HG03460 (cell line): ENCODE measurements around the gene FOXL3.

Source experiments
- ATAC-seq: cut with Tn5 transposase; IDR thresholded peaks from one replicate; pipeline ENCODE4 v1.9.1; 2021; ENCODE audit not compliant: unreplicated experiment

Gene FOXL3

DNA sequence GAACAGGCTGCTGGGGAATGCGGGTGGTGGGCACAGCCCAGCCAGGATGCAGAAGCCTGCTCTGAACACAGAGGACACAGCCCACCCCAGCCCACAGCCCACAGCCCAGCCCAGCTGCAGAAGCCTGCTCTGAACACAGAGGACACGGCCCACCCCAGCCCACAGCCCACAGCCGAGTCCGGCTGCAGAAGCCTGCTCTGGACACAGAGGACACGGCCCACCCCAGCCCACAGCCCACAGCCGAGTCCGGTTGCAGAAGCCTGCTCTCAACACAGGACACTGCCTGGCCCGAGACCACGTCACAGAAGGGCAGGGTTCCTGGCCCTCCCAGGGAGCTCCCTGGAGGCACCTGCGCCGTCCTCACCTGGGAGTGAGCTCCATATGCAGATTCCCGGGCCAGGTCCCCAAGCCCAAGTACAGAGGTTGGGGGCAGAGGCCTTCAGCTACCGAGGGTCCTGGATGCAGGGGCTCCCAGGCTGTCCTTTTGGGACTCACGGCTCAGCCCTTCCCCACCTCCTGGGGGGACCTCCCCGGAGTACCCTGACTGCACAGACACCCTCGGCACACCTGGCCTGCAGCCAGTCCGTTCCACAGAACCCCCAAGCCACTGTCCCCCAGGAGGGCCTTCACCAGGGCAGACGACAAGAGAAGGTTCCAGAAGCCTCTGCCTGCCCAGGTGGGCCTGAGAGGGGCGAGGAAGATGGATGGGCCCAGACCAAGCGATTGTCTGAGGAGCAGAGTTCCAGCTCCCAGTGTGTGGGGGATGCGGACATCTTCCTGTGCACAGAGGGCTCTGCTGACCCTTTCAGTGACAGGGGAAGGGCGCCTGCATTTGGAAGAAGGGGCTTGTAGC lies 23.7 kb upstream of the FOXL3 start:
- no peak for ATAC-seq

DNA sequence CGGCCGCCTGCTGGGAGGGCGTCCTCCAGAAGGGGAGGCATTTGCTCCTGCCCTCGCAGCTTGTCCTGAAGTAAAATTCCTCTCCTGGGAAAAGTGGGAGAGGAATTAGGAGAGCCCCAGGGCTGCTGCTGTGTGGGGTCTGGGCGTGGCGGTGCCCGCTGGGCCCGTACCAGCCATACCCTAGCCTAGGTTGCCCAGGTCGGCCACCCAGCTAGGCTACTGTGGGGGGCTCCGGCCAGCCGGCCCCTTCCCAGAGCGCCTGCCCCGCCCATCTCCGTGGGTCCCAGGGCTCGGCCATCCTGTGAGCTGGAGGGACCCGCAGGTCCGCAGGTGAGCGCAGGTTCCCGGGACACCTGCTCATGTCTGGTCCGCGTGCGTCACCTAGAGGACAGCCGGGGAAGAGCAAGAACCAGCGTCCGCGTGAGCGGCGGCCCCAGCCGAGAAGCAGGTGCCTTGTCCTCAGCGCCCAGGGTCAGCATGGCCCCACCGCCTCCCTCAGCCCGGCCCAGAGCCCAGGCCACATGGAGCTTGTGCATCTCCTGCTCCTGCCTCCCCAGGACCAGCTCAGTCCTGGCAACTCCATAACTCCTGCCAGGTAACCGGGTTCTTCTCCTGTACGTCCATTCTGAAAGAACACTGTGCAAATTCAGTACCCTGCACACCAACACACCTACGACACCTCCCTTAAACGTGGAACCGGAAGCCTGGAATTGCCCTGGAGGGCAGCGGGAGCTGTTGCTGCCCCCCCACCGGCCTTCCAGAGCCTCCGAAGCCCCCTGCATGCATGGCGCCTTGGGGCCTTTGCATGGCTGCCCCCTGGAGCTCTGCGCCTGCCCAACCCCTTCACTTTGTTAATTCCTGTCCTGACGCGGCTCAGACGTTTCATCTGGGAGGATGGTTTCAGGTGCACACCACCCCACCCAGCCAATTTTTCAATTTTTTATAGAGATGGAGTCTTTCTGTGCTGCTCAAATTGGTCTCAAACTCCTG lies 22.8 kb upstream of the FOXL3 start:
- no peak for ATAC-seq

DNA sequence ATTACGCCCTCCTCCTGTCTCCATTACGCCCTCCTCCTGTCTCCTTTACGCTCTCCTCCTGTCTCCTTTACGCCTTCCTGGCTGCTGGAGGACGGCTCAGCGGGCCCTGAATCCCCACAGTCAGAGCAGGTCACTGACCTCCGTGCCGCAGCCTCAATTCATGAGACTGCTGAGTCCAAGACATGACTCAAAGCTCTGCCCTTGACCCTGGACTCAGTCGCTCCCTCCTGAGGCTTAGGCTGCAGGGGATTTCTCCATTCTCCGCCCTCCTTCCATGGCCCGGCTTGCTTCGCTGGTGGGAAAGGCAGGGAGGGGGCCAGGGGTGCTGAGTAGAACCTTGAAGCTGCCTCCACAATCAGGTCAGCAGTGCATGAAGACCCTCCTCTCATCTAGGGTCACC lies 21.0 kb upstream of the FOXL3 start:
- no peak for ATAC-seq

DNA sequence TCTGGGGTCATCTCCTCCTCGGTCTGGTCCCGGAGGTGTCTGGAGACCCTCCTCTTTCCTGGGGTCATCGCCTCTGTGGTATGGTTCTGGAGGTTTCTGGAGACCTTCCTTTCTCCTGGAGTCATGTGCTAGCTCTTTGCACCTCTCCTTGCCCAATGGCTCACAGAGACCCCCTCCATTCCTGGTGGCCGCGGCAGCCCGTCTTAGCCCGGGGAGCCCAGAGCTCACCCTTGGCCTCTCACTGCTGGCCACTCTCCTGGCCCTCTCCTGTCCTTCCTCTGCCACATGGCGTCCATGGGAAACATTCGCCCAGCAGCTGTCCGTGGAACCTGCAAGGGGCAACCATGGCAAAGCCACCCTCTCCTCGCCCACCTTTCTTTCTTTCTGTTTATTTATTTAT lies 20.2 kb upstream of the FOXL3 start:
- no peak for ATAC-seq

DNA sequence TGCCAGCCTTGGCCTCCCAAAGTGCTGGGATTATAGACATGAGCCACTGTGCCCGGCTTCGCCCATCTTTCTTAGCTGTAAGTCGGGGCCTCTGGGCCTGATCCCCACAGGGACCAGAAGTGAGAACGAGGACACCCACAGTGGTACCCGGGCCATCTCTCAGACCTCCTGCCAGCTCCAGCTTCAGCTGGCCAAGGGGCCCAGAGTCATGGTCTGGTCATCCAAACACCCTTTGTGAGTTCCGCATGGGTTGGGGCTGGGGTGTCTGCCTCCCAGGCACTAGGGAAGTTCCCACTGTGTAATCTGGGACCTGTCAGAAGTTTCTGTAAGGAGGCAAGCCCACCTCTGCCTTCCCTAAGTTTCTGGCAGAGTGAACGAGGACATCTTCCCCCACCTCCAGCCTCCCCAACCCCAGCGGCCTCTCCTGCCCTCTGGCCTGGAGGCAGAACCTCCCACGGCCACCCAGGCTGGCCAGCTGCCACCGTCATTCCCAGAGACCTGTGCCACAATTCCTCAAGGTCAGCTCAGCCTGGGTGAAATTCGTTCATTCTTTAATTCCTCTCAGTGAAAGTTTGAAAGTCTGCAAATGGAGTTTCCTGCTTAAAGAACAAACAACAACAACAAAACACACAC lies 19.5 kb upstream of the FOXL3 start:
- ATAC-seq = no peak

DNA sequence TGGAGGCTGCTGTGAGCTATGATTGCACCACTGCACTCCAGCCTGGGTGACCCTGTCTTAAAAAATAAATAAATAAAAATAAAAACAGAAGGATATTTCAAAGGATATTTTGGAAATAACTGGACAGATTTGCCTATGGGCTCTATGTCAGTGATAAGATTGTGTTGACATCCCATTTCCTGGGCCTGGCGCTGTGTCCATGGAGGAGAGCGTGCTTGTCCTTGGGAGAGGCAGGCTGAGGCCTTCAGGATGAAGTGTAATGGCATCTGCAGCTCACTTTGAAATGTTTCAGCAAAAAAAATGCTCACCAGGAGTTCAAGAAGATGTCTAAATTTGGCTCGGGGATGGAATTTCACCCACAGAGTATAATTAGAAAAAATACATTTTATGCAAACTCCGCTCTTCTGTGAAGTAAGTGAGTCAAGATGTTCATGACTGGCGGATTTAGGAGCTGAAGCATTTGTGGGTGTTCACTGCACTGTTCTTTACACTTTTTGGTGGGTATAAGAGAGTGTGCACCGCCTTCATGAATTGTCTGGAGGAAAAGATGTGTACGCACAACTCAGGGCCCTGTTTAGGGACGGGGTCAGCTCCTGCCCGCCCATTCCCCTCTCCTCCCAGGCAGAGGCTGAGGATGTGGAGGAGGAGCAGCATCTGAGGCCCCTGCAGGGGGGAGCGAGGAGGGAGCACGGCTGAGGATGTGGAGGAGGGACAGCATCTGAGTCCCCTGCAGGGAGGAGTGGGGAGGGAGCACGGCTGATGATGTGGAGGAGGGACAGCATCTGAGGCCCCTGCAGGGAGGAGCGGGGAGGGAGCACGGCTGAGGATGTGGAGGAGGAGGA lies 18.5 kb upstream of the FOXL3 start:
- ATAC-seq = no peak

DNA sequence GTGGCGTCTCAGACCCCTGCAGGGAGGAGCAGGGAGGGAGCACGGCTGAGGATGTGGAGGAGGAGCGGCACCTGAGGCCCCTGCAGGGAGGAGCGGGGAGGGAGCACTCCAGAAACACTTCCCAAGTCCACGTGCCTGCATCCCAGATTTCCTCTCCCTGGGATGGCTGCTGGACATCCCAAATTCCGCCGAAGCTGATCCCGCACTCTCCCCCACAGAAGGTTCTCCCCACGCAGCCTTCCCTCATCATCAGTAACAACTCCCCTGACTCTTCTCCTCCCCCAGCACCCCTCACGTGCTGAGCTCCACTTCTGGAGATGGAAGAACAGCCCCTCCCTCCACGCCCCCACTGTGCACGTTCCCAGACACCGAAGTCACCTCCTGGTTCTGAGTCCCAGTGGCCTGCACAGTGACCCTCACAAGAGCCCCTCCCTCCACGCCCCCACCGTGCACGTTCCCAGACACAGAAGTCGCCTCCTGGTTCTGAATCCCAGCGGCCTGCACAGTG lies 17.8 kb upstream of the FOXL3 start:
- no peak for ATAC-seq

DNA sequence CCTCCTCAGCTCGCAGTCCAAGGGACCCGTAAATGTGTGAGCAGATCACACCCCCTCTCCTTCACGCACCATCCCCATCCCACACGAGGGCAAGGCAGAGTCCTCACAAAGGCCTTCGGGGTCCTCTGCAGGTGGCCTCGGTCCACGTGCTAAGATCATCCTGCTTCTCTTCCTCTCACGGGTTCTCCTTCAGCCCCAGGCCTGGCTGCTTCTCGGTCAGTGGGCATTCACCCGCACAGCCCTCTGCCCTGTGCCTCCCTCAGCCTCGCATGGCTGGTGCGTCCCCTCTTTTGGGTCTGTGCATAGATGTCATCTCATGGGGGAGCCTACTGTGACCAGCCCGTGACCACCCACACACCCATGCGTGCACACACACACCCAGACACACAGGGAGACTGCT lies 17.3 kb upstream of the FOXL3 start:
- no peak for ATAC-seq

DNA sequence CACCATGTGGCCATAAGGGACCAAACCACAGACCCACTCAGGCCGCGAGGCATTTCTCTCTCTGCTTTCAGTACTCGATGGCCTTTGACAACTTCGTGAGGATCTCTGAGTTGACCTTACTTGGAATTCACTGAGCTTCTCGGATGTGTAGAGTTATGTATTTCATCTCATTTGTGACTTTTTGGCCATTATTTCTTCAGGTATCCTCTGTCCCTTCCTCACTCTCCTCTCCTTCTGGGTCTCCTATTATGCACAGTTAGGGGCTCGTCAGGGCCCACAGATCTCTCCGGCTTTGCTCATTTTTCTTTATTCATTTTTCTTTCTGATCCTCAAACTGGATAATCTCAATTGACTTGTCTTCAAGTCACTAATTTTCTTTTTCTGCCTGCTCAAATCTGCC lies 16.6 kb upstream of the FOXL3 start:
- ATAC-seq = no peak

DNA sequence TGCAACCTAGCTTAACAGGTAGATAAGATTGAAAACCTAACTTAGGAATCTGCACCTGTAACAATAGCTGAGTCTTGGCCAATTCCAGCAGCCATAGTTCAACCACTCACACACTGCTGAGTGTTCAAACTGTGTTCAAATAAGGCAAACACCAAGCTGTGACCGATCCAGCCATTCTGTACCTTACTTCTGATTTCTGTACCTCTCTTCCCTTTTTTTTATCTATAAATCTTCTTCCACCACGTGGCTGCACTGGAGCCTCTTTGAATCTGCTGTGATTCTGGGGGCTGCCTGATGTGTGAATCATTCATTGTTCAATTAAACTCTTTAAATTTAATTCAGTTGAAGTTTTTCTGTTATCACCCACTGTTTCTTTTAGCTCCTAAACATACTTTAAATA lies 15.7 kb upstream of the FOXL3 start:
- ATAC-seq = no peak

DNA sequence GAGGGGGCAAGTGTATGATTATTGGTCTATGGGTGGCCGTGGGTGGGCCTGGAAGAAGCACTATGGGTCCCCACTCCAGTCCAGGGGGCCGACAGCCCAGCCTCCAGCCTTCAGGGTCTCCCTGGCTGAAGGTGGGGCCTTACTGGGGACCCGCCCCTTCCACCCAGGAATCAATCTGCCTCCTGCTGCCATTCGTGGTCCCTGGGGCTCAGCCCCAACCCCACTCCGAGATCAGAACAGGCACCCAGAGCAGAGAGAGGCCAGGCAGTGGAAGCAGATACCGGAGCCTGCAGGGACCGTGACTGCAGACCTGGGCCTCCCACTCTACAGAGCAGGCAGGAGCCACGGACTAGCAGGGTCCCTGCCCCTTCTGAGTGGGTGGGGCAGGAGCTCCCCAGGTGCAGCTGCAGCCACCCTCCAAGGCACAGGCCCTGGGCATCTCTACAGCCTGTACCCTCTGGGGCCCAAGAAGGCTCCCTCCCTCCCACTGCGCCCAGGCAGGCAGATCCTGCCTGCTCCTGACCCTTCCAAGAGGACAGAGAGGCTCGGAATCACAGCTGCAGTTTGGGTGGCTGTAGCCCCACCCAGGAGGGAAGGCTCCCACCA lies 13.6 kb upstream of the FOXL3 start:
- no peak for ATAC-seq

DNA sequence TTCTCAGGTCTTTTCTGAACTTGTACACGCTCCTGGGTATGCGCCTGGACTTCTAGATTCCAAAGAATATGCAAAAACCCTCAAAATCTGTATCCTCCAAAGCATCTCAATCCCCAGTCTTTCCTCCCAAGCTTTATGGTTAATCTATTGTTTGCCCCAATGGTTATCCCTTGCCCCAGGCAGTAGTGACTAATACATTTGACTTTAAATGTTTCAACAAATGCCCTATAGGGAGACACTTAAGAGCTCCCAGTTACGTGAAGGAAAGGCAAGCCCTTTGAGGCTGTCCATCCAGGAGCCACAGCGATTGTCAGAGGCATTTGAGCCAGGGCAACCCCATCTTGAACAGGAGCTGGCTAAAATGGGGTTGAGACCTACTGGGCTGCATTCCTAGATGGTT lies 12.7 kb upstream of the FOXL3 start:
- ATAC-seq = no peak

DNA sequence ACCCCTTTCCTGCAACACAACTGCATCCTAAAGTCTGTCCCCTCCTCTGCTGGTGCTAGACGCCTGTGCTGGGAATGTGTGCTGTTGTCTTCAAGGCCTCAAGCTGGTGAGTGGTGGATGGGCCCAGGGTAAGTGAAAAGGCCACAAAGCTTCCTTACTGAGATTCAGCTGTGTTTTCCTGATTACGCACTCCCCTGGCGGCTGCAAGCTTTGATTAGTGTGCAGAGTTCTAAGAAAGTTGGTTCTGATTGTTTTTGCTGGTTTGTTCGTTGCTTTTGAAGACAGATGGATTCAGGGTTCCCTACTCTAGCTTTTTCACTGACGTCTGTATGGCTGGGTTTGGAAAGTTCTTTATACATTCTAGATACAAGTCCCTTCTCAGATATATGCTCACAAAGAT lies 11.9 kb upstream of the FOXL3 start:
- no peak for ATAC-seq

DNA sequence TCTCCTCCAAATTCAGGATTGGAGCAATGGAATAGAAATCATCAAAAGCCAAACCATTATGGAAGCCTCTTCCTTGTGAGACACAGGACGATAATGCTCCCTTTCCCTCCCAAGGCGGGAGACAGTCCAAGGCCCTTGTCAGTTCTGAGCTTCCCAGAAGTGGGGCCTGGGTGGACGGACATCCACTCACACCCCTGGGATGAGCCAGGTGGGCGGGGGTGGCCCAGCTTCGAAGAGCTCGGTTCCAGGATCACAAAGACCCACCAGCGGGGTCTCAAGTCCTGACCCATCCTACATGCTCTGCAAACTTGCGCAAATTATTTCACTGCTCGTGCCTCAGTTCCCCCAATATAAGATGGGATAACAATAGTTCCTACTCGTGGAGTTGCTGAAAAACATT lies 10.1 kb upstream of the FOXL3 start:
- ATAC-seq = no peak

DNA sequence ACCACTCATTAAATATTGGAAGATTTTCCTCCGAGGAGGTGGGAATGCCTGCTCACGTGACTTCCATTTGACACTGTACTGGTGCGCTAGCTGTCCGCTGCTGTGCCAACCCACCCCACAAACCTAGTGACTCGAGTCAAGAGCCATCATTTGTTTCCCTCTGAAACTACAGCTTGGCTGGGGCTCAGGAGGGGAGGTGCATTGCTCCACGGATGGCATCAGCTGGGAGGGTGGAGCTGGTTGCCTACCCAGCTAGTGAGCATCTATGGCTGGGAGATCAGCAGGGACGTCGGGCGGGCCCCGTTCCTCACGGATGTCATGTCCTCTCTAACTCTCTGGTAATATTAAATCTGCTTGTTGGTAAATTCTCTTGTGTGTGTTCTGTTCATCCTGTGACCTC lies 9.5 kb upstream of the FOXL3 start:
- ATAC-seq = no peak

DNA sequence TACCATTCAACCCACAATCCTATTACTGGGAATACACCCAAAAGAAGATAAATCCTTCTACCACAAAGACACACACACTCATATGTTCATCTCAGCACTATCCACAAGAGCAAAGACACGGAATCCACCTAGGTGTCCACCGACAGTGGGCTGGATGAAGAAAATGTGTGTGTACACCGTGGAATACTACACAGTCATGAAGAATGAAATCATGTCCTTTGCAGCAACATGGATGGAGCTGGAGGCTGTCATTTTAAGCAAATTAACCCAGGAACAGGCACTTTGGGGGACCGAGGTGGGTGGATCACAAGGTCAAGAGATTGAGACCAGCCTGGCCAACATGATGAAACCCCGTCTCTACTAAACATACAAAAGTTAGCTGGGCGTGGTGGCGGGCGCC lies 8.3 kb upstream of the FOXL3 start:
- no peak for ATAC-seq

DNA sequence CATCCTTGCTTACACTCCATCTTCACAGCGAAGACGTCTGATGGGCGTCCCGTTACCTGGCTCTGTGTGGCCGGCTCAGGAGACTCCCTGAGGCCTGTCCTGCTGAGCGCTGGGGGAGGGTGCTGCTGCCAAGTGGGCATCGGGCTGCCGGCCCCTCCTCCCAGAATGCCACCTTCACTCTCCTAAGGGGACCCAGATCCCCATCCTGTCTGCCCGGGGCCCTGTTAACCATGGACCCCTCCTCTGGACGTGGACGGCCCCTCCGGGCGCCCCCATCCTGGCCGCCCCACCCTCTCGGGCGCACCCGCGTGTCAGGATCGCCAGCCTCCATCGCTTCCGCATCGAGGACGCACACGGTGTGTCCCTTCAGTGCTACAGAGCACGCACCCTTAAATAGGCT lies 7.3 kb upstream of the FOXL3 start:
- no peak for ATAC-seq

DNA sequence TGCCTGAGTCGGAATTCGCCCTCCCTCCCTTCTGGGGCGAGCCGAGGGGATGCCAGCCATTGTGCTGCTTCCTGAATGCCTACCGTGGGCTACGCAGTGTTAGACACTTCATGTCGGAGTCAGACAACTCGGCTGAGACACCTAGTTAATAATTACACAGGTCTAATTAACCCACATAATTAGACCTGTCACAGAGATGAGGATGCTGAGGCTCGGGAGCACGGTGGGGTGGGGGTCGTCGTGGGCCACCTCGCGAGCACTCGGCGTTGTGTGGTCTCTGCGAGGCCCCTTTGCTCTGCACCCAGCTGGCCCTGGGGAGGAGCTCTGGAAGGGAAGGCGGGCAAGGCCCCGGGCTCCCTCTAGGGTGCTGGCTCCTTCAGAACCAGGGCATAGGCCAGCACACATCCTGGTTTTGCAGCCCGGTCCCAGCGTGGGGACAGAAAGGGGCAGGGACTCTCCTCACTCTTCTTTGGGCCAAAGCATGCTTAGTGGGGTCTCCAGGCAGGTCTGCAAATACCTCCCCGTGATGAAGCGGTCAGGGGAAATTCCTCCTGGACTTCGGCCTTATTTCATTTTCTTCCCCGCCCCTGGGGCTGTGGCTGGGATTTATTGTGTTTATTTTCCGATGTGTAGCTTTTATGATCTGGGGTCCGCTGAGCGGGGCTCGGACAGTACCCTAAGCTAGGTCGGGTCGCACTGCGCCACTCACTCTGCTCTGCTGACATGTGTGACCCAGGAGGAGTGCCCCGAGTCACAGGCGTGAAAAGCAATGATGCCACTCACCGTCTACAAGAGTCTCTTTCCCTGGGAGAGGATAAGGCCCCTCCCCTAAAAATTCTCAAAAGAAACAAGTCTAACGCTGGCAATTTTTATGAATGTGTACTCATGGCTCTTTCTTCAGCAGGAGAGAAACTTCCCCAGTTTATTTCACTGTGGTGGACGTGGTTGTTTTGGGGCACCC lies 4.9 kb upstream of the FOXL3 start:
- no peak for ATAC-seq

DNA sequence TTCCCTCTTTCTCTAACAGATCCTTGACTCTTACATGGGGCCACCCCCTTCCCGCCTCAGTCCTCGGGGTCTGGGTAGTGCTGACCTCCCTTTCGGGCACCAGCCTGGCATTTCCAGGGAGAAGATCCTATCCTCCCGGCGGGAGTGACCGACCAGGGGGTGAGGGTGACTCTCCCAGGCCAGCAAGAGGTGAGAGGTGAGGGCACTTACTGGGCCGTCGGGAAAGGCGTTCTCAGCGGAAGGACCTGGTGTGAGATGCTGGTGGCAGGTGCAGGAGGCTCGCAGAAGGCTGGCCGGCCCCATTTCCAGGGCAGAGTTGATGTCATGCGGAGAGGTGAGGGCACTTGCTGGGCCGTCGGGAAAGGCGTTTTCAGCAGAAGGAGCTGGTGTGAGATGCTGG lies 4.2 kb upstream of the FOXL3 start:
- no peak for ATAC-seq
